Stomach (tissue), 9 donors: ENCODE measurements around the gene XCL1. TPM values are rescaled to one million over a fixed set of nuclear protein-coding genes. Genes with fewer than 3 reads are reported as not detected.
A peak's percentile ranks its signal among the peaks of the same experiment; 100 is the strongest.
"Not testable (repeated sequence)": the region's sequence is repeated elsewhere in the genome, so short reads cannot be mapped to it uniquely, and the experiment has no call there.

Experiments
- DNase-seq, 2 donors: peaks; one replicate each; pipeline versions ENCODE4 v3.0.0 to v3.0.0-alpha.2; 2013 to 2019
- H3K27ac ChIP-seq, 5 donors: fragments of 200-600 bp in 4 of 5; sonication (generic) in 4 of 5; one replicate each; pipeline ENCODE4 v1.5.1; 2013 to 2019; ENCODE audit warnings: mild to moderate bottlenecking in 1 of 5, moderate library complexity in 1 of 5
- H3K27me3 ChIP-seq, 3 donors: fragments of 200-600 bp; sonication (generic); one replicate each; pipeline ENCODE4 v1.5.1; 2017 to 2019; ENCODE audit warnings: mixed run types in 1 of 3
- H3K36me3 ChIP-seq, 4 donors: fragments of 200-600 bp; sonication (generic); 1 replicate in 3 of 4; 2 replicates in 1 of 4; pipeline ENCODE4 v1.5.1; 2016 to 2019
- H3K4me1 ChIP-seq, 4 donors: fragments of 200-600 bp; sonication (generic); one replicate each; pipeline ENCODE4 v1.5.1; 2016 to 2019
- H3K4me3 ChIP-seq, 4 donors: fragments of 200-600 bp; sonication (generic) in 3 of 4; one replicate each; pipeline ENCODE4 v1.5.1; 2016 to 2019; ENCODE audit warnings: mild to moderate bottlenecking in 1 of 4
- H3K9me3 ChIP-seq, 4 donors: fragments of 200-600 bp; sonication (generic); one replicate each; pipeline ENCODE4 v1.5.1; 2016 to 2019
- CTCF ChIP-seq, 7 experiments: fragments of 450-650 bp in 4 of 7; fragments of 200-600 bp in 3 of 7; sonication (generic) in 3 of 7; IDR thresholded peaks; one replicate each; pipeline ENCODE4 v1.5.1; 2016 to 2019; ENCODE audit warnings: antibody characterized with exemption in 7 of 7, control low read depth in 2 of 7, mild to moderate bottlenecking in 1 of 7
- EP300 ChIP-seq: sonication (generic); formaldehyde crosslinking; IDR thresholded peaks from one replicate; pipeline ENCODE4 v1.6.1; 2017; ENCODE audit warnings: antibody characterized with exemption
- POLR2A ChIP-seq, 4 donors: fragments of 450-650 bp; IDR thresholded peaks; one replicate each; pipeline ENCODE4 v1.6.1; 2016; ENCODE audit warnings: antibody characterized with exemption in 4 of 4, control low read depth in 2 of 4, mild to moderate bottlenecking in 1 of 4, moderate library complexity in 1 of 4
- POLR2AphosphoS5 ChIP-seq, 3 donors: sonication (generic); formaldehyde crosslinking; IDR thresholded peaks; one replicate each; pipeline ENCODE4 v1.6.1; 2016; ENCODE audit warnings: antibody characterized with exemption in 3 of 3
- WGBS, 5 donors: extraction: QIAGEN DNeasy Blood & Tissue Kit in 3 of 5; methylation state at CpG; one replicate each; pipeline versions ENCODE4 v1.1.5 to v1.1.7; 2013 to 2018; 5-methylcytosine and 5-hydroxymethylcytosine counted together
- intact Hi-C: fragments of 100-400 bp; cut with DNase I; formaldehyde crosslinking; loops from one replicate; pipeline ENCODE4 v1.15.1; 2023; ENCODE audit warnings: low total_unique reads
- polyA plus RNA-seq, 3 donors: library from polyadenylated mRNA; stranded (reverse); fragments of 200-250 nt; gene quantifications; one replicate each; pipeline ENCODE4 v1.2.3, GENCODE V29; 2013
- total RNA-seq, 5 donors: library from RNA; depleted of rRNA; stranded (reverse); fragments of >200 nt; gene quantifications; one replicate each; pipeline versions ENCODE4 v1.1.0 to v1.2.3, GENCODE V29; 2014 to 2016
- donor health status: healthy with polysubstance abuse.
- donor health status: Bipolar disorder and iron deficiency.
- donor health status: healthy.

Gene XCL1
- total and polyA plus RNA-seq, 8 donors, result 0.23 TPM; not detected in 7

GRCh38 chr1:168545678-168546552 is 30.5 kb upstream of the XCL1 start:
- peak in 2 of 7 experiments; percentile 14 to 35 for TF ChIP-seq CTCF (IDR thresholded peaks at IDR 0.05)

GRCh38 chr1:168546553-168546895 is 29.9 kb upstream of the XCL1 start:
- intact Hi-C loops, H3K27me3 ChIP-seq, H3K4me1 ChIP-seq, H3K36me3 ChIP-seq, DNase-seq, H3K9me3 ChIP-seq, H3K4me3 ChIP-seq, H3K27ac ChIP-seq: not testable (repeated sequence)
- 63 to 92% (median 88%) methylated on average over 3 of the region's 3 CpGs for WGBS, 5 donors

More at GRCh38 chr1:168545678-168546552, 30.5 kb upstream of the XCL1 start:
- H3K4me1 ChIP-seq, H3K27ac ChIP-seq, DNase-seq, intact Hi-C loops, H3K36me3 ChIP-seq, H3K9me3 ChIP-seq, H3K27me3 ChIP-seq, H3K4me3 ChIP-seq: not testable (repeated sequence)
- 35 to 57% (median 52%) methylated on average over 7 of the region's 7 CpGs for WGBS, 5 donors

- H3K9me3 ChIP-seq, result no peaks in the 10 kb centered on the region
- H3K36me3 ChIP-seq, result no peaks in the 10 kb centered on the region
- H3K27ac ChIP-seq, result no peak overlapping the region
- H3K4me3 ChIP-seq, result no peak overlapping the region
- WGBS, 5 donors, result 21 to 59% (median 49%) methylated on average over 1 of the region's 1 CpG
- intact Hi-C loops, result no loop called here
- DNase-seq, result no peak
- H3K4me1 ChIP-seq, result peaks cover 0 to 21% (median 0%) of the 10 kb centered on the region in 4 donors
- TF ChIP-seq CTCF (IDR thresholded peaks at IDR 0.05) (no peak), EP300 (no peak), POLR2A (IDR thresholded peaks at IDR 0.05) (no peak), POLR2AphosphoS5 (IDR thresholded peaks at IDR 0.05) (no peak)
- H3K27me3 ChIP-seq, result no peaks in the 10 kb centered on the region
These were observed 25.4 kb upstream of the XCL1 start for GRCh38 chr1:168550971-168551370.

- 28 to 45% (median 37%) methylated on average over 4 of the region's 4 CpGs for WGBS, 5 donors
- H3K27ac ChIP-seq, result no peak overlapping the region
- H3K36me3 ChIP-seq, result no peaks in the 10 kb centered on the region
- intact Hi-C loops, result no loop called here
- peak in 1 of 2 donors; percentile 34 for DNase-seq
- H3K27me3 ChIP-seq, result no peaks in the 10 kb centered on the region
- peaks cover 0 to 21% (median 0%) of the 10 kb centered on the region in 4 donors for H3K4me1 ChIP-seq
- no peak overlapping the region for H3K4me3 ChIP-seq
- TF ChIP-seq POLR2AphosphoS5 (IDR thresholded peaks at IDR 0.05), result no peak
- no peak for TF ChIP-seq EP300
- no peak for TF ChIP-seq POLR2A (IDR thresholded peaks at IDR 0.05)
- no peak for TF ChIP-seq CTCF (IDR thresholded peaks at IDR 0.05)
- no peaks in the 10 kb centered on the region for H3K9me3 ChIP-seq
These were observed 24.7 kb upstream of the XCL1 start for GRCh38 chr1:168551688-168552087.

- 88 to 96% (median 95%) methylated on average over 6 of the region's 6 CpGs for WGBS, 5 donors
- Histone ChIP-seq H3K4me1 (peaks cover 0 to 30% (median 0%) of the 10 kb centered on the region in 4 donors), H3K27me3 (no peaks in the 10 kb centered on the region), H3K9me3 (no peaks in the 10 kb centered on the region), H3K4me3 (no peak overlapping the region), H3K36me3 (no peaks in the 10 kb centered on the region), H3K27ac (no peak overlapping the region)
- no peak for DNase-seq
- TF ChIP-seq POLR2A (IDR thresholded peaks at IDR 0.05) (no peak), POLR2AphosphoS5 (IDR thresholded peaks at IDR 0.05) (no peak), EP300 (no peak), CTCF (IDR thresholded peaks at IDR 0.05) (no peak)
- intact Hi-C loops, result no loop called here
These were observed 23.4 kb upstream of the XCL1 start for GRCh38 chr1:168552961-168553360.
